OCI-LY7 (cell line): ENCODE results near the gene AQP9.

Source experiments
- EZH2phosphoT487 ChIP-seq: fragments of 200-600 bp; sonication (generic); IDR thresholded peaks from 2 replicates; pipeline ENCODE4 v1.6.1; 2018; ENCODE audit warnings: low read depth, borderline replicate concordance, mild to moderate bottlenecking, mixed run types, antibody characterized with exemption, low read length, moderate library complexity, mixed read lengths
- TF ChIP-seq, protein P1 (sequence below): fragments of 200-600 bp; sonication (generic); conservative IDR thresholded peaks from 2 replicates; pipeline ENCODE4 v1.5.1; 2014; ENCODE audit warnings: mild to moderate bottlenecking, antibody characterized with exemption, low read length, moderate library complexity, mixed read lengths

DNA sequence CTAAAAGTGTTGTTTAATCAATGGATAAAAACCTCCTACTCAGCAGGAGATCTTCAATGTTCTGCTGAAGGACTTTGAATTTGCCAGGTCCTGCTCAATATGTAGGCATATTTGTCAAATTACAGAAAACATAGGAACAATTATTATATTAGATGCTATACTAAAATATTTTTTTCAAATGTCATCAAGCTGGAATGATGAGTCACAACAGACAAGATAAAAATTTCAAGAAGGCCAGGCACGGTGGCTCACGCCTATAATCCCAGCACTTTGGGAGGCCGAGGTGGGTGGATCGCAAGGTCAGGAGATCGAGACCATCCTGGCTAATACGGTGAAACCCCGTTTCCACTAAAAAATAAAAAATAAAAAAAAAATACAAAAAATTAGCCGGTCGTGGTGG is 68.0 kb downstream of the AQP9 start:
- TF ChIP-seq, protein P1, sequence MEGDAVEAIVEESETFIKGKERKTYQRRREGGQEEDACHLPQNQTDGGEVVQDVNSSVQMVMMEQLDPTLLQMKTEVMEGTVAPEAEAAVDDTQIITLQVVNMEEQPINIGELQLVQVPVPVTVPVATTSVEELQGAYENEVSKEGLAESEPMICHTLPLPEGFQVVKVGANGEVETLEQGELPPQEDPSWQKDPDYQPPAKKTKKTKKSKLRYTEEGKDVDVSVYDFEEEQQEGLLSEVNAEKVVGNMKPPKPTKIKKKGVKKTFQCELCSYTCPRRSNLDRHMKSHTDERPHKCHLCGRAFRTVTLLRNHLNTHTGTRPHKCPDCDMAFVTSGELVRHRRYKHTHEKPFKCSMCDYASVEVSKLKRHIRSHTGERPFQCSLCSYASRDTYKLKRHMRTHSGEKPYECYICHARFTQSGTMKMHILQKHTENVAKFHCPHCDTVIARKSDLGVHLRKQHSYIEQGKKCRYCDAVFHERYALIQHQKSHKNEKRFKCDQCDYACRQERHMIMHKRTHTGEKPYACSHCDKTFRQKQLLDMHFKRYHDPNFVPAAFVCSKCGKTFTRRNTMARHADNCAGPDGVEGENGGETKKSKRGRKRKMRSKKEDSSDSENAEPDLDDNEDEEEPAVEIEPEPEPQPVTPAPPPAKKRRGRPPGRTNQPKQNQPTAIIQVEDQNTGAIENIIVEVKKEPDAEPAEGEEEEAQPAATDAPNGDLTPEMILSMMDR, result no peak
- no peak for TF ChIP-seq EZH2phosphoT487
